GM03348 (cell line): ENCODE measurements around the gene RAET1L.
"Not testable (repeated sequence)": the region's sequence is repeated elsewhere in the genome, so short reads cannot be mapped to it uniquely, and the experiment has no call there.

Experiments
- DNase-seq: peaks from one replicate; pipeline ENCODE4 v3.0.0; 2012; ENCODE audit warnings: low spot score

Gene RAET1L

GRCh38 chr6:150015281-150016001, 9.9 kb downstream of the RAET1L start:
- not testable (repeated sequence) for DNase-seq

- not testable (repeated sequence) for DNase-seq
Observed at GRCh38 chr6:150014623-150015280, 10.6 kb downstream of the RAET1L start.

GRCh38 chr6:150013785-150014622, 11.3 kb downstream of the RAET1L start:
- not testable (repeated sequence) for DNase-seq

GRCh38 chr6:150012846-150013784, 12.2 kb downstream of the RAET1L start:
- DNase-seq: not testable (repeated sequence)

- DNase-seq: peak; percentile 35
Observed at GRCh38 chr6:150008588-150008987, 16.7 kb downstream of the RAET1L start.

DNA sequence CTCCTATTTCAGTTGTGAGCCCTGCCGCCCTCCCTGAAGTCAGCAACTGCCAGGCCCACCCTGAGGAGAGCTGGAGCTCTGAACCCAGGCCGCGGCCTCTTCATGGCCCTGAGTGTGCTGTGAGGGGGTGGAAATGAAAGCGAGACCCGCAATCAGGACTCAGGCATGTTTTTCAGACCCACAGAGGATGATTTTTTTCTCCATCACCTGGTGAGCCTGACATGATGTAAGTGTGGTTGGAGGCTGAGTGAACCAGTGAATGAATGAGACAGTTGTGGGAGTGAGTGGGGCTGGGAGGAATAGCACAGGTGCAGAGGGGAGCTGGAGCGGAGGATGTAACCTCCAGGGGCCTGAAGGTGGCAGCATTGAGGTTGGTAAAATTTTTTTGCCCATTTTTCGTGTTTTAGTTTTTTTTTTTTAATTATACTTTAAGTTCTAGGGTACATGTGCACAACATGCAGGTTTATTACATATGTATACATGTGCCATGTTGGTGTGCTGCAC, 18.3 kb downstream of the RAET1L start:
- DNase-seq: peak; percentile 61

DNA sequence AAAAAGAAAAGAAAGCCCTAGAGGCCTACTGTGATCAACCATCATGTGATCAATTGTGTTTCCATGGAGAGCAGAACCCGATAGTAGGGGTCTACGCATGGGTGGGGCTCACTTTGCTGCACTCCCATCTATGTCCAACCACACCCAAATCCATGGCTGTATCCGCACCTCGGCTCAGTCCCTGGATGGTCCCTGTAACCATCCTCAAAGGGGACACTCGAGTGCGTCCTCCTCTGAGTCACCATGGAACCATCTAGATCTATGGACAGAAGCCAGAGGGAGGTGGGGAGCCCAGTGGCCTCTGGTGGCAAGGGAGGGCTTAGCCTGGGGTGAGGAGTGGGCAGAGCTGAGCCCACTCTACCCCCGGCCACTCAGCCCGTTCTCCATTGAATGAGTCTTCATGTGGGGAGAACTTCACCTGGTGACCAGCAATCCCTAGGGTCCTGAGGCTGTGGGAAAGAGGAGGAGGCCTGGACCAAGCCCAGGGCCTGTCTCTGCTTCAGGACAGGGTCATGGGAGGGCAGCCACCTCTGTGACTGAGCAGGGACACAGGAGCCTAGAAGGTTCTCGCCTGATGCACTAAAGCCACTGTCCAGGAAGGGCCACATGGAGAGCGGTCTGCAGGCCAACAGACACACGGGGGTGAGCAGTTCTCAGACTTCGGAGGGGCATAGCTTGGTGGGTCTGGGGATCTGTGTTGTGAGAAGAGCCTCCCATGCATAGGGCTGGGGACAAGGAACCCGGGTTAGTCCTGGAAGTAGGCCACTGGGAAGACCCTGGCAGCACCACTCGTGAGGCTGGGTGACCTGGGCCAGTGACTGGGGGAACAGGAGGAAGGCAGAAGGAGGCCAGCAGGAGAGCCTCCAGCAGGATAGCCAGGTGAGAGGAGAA, 19.3 kb downstream of the RAET1L start:
- no peak for DNase-seq

- DNase-seq: peak; percentile 99
Observed at GRCh38 chr6:150004783-150005717, 20.3 kb downstream of the RAET1L start.

DNA sequence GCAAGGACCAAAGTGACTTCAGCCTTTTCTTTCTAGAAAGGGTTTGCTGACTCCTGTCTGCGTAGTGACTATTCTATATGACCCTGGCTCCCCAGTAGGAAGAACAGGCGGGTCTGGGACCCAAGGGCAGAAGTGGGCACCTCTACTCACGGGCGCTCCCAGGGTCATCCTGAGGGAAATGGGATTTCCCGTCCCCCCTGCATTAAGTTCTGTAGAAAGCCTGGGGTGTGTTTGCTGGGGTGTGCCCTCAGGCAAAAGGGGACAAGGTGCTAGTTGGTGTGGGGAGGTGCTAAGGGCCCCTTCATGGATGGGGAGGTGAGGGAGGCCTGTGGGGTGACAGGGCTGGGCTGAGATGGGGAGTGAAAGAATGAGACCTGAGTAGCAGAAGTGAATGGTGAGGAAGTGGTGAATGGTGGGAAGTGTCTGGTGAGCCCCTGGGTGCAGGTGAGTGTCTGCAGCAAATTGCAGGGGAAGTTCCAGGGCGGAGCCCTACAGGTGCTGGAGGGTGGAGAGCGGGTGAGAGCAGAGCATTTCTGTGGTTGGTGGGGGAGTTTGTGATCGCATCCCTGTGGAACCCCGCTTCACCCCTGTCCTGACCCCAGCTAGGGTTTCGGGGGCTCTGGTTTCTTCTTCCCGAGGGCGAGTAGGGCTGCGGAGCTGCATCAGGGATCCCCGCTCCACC, 21.1 kb downstream of the RAET1L start:
- no peak for DNase-seq

- DNase-seq: not testable (repeated sequence)
Observed at GRCh38 chr6:150003599-150003998, 21.7 kb downstream of the RAET1L start.

- no peak for DNase-seq
Observed at GRCh38 chr6:150002710-150003109, 22.6 kb downstream of the RAET1L start.

DNA sequence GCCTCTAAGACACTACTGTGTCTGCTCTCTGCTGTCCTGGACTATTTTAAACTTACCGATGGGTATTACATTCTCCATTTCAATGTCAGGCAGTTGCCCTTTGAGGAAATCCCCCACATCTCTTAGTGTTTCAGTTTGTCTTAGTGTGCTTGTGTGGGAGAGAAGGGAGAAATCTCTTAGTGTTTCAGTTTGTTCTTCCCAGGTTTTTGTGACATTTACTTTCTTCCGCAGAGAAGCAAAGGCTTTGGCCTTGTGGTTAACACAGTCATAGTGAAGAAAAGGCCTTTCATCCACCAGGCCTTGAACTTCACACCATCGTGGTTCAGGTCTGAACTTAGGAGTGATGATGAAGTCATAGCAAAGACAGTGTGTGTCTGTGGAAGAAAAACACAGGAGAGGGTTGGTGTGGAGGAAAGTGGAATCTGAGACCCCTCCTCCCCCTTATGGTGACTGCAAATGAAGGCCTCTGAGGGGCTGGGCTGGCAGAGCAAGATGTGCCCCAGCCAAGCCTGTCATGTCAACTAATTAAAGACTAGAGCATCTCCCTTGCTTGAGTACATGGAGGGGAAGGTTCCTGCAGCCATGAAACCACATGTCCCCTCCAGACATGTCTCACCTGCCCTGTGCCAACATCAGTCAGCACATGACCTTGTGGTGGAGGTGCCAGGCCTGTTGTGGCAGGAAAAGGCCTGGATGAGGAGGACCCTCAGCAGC, 23.9 kb downstream of the RAET1L start:
- no peak for DNase-seq

GRCh38 chr6:149999636-150000035, 25.7 kb downstream of the RAET1L start:
- DNase-seq: no peak

DNA sequence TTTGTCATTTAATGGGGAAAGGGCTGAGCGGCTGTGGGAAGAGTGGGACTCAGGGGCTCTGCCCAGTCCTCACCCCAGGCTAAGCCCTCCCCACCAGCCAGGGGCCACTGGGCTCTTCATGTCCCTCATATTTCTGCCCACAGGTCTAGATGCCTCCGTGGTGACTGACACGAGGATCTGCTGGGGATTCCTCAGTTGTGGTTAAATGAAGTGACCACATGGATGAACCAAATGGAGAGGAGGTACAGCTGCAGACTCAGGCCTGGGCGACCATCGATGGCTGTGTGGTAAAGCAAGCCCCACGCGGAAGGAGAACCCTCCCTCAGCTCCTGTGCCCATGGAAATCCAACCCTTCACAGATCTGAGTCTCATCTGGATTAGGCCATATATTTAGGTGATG, 29.4 kb downstream of the RAET1L start:
- DNase-seq: no peak

DNA sequence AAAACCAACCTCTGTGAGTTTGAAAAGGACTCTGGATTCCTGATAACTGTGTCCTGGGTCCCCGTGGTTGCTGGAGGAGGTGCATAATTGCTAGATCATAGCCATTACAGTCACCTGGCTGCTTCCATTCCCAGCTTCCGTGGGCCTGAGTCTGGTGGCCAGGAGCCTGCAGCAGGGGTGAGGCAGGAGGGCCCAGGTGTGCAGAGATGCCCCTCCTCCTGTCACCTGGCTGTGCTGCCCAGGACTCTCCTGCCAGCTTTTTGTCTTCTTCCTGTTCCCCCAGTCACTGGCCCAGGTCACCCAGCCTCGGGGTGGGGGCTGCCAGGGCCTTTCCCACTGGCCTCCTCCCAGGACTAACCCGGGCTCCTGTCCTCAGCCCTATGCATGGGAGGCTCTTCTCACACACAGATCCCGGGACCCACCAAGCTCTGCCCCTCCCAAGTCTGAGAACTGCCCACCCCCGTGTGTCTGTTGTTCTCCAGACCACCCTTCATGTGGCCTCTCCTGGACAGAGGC, 30.0 kb downstream of the RAET1L start:
- DNase-seq: no peak

GRCh38 chr6:149991838-149992237, 33.5 kb downstream of the RAET1L start:
- DNase-seq: no peak

DNA sequence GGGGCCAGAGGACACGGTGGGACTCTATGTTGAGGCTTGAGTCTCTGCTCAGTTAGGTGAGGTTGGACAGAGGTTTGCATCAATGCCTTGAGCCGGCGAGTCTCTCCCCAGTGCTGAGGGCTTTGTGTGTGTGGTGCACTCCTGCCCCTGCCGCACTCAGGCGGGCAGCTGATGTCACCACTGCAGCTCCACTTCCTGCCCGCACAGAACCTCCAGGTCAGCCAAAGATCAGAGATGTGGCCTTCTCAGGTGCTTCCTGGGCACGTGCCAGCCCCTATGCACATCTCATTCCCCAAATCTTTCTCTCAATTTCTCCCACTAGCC, 33.9 kb downstream of the RAET1L start:
- DNase-seq: not testable (repeated sequence)
